C1 segment of cervical spinal cord (tissue), 14 donors: ENCODE measurements around the gene PKNOX2.

Source experiments
- DNase-seq, 14 donors: peaks; one replicate each; lab custom pipeline; 2025; lab: John Stamatoyannopoulos, UW

Gene PKNOX2

DNA sequence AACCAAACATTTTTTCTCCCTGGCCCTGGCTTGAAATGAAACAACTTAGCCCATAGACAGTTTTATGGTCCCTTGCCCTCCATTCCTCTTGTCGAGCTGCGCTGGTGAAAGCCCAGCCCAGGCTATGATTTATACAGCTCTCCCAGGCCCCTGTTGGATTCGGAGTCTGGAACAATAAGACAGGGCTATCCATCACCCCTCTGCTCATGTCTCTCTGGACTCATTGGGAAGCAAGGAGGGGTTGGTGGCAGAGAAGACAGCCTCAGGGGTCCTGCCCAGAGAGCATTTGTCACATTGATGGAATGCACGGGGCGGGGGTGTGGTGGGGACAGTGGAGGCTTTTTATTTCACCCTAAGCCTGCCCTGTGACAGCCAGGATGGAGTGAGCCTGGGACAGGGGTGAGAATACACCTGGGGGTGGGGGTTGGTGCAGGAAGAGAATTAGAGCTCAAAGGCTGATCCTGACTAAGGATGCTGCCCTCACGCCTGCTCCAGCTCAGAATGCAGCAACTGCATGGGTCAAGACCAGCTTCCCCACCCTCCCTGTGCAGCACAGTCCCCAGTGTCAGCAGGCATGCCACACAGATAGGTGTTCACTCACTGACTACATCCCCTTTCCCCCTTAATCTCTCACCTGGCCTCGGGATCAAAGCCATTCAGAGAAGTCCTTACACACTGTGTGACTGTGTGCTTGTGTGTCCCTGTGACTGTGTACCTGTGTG, 10.0 kb upstream of the PKNOX2 start:
- no peak for DNase-seq

DNA sequence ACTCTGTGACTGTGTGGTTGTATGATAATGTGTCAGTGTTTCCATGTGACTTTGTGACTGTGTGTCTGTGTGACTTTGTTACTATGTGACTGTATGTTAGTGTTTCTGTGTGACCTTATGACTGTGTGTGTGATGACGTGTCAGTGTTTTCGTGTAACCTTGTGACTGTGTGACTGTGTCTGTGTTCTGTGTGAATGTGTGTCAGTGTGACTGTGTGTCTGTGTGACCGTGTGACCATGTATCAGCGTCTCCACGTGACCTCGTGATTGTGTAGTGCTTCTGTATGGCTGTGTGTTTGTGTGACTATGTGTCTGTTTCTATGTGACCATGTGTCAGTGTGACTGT, 9.5 kb upstream of the PKNOX2 start:
- DNase-seq, result no peak

DNA sequence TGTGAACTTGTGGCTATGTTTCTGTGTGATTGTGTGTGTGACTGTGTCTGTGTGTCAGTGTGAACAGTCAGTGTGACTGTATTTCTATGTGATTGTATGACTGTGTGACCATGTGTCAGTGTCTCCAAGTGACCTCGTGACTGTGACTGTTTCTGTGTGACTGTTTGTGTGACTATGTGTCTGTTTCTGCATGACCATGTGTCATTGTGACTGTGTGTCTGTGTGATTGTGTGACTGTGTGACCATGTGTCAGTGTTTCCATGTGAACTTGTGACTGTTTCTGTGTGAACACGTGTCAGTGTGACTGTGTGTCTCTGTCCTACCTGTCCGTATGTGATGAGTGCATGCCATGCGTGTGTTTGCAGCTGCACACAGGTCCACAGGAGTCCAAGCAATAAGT, 8.8 kb upstream of the PKNOX2 start:
- DNase-seq, result no peak

DNA sequence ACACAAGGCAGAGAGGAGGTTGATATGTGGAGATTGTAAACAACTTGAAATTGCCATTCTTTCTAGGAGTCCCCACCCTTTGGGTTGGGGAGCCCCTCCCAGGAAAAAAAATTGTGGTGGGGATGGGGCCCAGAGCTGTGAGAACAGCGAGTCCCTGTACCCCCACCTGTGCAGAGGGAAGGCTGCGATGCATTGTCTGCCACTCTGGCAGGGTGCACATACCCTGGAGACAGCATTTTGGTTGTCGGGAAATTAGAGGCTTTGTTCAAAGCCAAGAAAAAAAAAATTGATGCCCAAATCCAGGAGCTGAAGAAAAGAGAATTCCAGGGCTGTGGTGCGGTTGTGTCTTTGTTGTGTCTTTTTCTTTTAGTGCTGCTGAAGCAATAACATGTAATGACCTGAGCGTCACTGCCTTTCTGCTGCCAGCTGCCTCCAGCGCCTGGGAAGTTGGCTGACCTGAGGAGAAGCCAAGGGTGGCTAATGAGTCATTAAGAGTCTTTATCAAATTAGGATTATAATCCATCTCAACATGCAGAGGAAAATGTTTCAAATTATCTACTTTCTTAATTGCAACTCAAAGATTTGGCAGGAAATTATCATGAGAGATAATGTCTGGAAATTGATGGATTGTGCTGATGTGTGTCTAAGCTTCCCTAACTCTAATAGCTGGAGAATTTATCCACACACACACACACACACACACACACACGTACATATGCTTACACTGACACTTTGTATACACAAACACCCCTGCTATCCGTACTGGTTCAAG, 8.0 kb upstream of the PKNOX2 start:
- peak in 1 of 14 donors; percentile 59 for DNase-seq

DNA sequence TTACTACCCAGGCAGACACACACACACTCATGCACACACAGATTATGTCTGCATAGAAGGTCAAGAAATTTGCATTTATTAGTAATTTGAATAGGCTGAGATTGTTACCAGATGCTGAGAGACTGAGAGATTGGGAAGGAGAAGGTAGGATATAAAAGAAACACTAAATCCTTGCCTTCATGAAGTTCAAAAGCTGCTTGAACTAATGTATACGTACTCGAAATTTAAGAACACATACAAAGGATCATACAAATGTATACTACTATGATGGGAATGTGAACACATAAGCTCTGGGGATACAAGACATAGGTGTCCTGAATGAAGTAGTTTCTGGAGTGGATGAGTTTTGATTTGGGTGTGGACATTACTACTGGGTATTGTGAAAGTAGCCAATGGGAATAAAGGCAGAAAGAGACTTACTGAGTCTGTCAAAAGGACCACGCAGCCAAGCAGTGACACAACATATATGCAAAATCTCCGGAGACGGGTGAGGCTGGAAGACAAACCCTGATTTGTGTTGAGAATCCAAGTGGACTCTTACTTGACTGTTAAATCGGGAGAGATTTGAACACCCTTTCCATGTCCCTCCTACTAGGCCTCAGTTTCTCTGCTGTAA, 7.3 kb upstream of the PKNOX2 start:
- DNase-seq, result no peak

DNA sequence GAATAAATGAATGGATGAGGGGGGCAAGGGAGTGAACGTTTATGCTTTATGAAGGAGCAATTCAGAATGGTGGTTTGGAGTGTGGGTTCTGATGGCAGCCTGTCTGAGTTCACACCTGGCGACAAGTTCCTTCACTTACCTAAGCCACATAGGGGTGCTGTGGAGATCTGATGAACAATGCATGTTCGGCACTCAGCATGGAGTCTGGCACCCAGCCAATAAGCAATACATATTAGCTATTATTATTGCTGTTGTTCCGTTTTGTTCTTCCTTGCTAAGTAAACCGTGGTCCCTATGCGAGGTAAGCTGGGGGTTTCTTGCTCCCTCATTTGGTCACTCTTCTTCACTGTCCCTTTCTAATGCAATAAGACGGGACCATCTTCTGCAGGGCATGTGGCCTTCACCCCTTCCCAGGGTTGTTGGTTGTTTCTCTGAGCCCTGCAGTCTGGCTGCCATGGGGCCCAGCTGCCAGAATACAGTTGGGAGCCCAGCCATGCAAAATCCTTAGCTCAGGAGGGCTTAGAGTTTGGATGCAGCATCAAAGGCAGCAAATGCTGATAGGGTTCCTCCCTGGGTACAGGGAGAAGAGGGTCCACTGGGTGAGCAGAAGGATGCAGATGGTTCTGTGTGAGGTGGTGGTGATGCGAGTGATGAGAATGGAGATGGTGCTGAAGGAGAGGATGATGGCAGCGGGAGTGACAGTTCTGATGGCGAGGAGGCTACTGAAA, 6.4 kb upstream of the PKNOX2 start:
- DNase-seq, result no peak

DNA sequence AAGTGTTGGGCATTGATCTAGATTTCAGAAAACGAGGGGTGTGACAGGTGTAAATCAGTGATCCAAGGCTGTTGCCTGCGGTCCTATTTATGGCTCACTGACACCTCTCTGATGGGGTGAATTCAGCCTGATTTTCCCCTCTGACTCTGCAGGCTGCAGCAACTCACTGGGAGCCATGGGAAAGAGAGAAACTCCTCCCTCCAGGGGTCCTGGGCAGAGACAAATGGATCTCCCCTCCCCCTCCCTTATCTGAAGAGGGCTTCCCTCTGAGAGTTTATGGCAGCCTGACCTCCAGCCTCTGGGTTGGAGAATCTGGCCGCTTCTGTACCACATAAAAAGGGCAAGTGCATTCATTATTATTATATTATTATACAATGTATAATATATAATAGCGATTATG, 1.8 kb upstream of the PKNOX2 start:
- DNase-seq, result no peak

DNA sequence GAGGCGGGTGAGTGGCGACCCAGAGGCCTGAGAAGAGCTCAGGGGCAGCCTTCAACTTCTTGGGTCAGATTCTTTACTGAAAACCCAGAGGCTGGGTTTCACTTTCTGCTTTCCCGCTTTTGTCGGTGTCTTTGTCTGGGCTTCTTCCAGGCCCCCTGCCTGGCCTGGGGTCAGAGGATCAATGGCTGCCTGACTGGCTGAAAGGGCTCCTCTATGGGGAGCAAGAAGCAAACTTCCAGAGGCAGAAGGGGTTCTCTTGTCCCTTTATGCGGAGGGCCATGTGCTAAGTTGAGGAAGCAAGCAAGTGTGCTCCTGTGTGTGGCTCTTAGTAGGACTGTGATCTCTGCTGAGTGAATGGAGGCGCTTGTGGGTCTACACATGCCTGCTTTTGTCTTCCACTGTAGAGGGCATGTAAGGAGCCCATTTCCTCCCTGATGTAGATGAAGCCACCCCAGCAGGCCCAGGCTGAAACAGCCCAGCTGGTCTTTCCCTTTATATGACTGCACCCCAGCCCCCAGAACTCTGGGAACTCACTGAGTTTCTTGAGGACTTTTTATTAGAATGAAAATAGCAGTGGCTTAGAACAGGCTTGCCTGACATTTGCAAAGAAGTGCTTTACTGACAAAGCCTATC, 1.0 kb upstream of the PKNOX2 start:
- DNase-seq, result no peak

DNA sequence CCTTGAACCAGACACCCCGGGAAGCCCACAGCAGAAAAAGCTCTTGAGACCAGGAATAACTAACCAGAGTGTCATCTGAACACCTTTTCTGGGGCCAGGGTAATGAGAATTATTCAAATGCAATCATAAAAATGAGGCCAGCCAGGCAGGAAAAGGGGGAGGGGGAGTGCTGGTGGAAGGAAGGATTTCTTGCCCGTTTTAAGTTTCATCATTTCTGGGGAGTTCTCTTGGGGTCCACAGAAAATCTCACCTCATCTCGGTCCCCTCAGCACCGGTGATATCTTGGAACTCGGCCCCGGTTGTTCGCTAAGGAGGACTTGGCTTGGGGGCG, 495 bp upstream of the PKNOX2 start:
- peak in 1 of 14 donors; percentile 35 for DNase-seq

DNA sequence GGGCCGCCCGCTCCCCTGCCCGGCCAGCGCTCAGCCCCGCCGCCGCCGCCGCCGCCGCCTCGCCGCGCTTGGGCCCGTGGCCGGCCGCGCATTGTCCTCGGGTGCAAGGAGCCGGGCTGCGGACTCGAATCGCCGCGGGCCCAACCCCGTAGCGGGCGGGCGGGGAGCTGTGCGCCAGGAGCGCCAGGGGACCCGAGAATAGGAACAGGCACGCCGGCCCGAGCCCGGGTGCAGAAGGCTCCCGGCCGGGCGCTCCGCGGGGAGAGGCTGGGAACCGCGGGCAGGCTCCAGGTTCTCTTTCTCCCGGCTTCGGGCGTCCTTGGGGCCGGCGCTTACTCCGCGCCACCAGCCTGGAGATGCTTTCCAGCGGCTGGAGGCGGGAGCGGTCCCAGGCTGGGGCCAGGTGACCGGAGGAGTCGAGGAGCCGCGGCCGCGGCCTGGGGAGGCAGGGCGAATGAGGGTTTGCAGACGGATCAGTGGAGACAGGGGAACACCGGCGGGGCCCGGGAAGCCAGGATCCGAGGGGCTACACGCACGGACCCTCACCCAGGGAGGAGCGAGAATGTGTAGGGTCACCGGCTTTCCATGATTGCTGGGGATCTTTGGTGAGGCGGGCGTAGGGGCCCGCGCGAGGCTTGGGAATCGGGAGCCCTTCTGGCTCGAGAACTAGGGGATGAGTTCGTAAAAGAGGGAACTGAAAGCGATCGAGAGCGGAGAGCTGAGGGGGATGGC, 726 bp downstream of the PKNOX2 start:
- peak in 7 of 14 donors; percentile 18 to 71 (median 58) for DNase-seq

DNA sequence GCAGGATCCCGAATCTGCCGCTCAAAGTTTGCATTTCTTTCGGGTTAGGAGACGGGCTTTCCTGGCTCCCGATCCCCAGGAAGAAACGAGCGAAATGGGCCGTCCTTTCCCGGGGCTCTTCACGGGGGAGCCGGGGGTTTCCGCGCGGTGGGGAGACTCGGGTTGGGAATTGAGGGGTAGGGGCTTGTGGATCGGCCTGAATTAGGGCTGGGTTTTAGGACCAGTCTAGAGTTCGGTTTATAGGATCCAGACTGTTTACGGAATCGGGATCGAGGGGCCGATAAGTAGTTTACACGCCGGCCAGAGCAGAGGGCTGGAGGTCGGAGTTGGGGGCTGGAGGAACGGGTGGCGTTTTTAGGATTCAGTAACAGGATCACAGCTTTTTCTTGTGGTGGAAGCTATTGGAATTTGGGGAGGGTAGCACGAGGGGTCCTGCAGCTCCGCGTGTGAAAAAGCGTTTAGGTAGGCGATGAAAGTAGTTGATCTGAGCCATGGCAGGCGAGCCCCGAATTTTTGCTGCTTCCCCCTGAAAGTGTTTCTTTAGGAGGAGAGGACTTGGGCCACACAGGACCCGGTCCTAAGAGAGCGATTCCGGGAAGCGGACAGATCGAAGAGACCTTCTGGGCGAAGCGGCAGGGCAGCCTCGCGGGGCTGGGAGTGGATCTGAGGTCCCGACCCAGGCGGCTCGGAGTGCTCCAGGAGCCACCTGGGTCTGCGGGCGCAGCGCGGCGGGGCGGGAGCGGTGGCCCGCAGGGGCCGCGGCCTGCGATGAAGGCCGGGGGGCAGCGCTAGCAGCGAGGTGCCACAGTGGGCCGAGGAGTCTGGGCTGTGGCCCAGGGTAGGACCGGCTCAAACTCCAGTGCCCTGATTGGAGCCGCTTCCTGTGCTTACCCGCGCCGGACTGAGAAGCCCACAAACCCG, 1.6 kb downstream of the PKNOX2 start:
- DNase-seq, result peak in 3 of 14 donors; percentile 26 to 40 (median 35)

DNA sequence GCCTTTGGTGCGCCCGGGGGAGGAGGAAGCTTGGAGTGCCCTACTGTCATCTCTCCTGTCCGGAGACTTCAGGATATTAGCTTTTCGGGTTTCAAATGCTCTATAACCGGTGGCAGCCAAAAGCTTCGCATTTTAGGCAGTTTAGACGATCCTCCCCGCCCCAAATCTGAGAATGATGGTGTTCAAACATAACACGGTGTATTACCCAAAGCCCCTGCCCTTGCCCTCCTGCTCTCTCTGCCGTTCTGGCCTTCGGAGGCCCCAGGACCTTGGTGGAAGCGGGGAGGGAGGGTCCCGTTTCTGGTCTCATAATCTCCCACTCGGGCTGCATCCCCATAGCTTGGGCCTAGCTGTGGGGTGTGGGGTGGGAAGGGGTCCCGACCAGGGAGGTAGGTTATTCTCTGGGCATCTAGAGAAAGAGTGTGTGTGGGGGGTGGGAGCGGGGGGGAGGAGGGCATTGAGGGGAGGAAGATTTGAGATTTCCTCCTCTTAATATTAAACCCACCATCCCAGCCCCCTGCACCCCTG, 2.3 kb downstream of the PKNOX2 start:
- no peak for DNase-seq

DNA sequence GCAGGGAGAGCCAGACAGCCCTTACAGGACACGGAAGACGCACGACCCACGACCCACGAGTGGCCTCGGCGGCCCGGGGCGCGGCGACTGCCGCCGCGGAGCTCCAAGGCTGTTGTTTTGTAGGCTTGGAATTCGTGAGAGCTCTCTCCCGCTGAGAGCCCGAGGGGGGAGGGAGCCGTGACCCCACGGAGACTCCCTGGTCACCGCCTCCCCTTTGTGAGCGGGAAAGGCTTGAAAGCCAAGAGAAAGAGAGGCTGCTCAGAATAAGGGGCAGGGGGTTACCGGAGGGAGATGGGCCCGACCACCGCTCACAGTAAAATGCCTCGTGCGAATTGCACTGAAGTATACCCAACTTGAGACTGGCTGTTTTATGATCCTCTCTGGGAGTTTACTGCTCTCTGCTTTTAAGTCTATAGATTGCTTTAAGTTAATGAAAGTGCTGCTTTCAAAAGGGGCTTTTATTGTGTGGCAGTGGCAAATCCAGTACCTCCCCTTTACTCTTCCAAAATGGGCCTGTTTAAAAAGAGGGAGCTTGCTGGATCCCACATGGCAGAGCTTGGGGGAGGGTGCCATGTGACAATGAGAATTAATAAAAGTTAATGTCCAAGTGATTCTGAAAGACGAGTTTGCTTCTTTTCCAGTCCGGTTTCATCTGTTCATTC, 2.9 kb downstream of the PKNOX2 start:
- DNase-seq, result peak in 1 of 14 donors; percentile 61

DNA sequence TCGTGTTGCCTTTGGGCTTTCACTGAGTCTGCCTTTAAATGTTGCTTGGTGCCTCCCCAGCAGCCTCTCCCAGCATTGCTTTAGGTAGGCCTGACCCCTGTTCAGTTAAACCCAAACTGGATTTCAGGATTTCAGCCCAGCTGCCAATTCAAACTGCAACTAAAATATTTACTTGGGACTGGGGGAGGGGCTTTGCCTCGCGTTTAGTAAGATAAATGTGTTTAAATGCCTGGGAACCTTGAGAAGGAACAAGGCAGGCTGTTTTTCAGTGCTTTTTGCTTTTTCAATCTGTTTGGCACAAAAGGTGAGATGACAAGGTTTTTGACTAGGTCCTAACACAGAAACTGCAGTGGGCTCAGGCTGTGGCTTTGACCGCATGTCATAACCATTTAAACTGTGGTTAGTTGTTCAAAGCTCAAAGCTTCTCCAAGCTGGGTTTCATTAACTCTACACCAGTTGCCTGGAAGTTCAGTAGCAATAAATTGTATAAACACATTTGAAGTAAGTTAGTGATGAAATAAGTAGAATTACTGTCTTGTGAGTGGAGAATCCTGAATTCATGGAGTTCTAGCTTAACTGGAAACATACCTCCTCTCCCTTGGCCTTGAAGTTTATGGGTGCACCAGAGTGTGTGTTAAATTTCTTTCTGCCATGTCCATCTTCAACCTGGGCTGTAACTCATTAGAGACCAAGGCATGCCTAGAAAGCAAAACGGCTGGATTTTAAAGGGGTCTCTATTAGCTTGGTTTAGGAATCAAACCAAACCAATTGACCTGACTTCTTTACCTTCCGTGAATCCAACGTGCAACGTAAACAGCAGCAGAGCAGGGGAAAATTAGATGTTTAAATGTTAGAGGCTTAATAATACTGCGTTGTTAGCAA, 3.6 kb downstream of the PKNOX2 start:
- no peak for DNase-seq

DNA sequence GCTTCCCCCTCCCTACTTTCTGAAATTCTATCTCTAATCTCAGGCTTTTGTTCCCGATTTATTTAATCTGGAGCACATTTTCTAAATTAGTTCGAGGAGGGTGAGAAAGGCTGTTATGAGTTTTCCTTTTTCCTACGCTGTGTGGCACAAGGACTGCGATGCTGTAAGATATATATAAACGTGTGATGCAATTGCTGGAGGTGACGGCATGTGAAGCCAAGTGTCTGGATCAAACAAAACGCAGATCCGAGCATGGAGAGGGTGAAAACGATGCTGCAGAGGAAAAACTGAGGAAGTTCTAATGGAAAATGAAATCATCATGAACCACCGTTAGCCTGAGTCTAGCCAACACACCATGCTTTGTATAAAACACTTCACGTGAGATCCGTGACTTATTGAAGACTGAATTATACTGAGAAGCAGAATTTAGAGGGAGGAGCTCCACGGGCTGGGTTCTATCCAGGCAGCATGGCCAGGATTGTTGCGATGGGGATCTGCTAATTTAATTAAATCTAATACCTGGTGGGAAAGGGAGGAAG, 4.4 kb downstream of the PKNOX2 start:
- DNase-seq, result no peak

DNA sequence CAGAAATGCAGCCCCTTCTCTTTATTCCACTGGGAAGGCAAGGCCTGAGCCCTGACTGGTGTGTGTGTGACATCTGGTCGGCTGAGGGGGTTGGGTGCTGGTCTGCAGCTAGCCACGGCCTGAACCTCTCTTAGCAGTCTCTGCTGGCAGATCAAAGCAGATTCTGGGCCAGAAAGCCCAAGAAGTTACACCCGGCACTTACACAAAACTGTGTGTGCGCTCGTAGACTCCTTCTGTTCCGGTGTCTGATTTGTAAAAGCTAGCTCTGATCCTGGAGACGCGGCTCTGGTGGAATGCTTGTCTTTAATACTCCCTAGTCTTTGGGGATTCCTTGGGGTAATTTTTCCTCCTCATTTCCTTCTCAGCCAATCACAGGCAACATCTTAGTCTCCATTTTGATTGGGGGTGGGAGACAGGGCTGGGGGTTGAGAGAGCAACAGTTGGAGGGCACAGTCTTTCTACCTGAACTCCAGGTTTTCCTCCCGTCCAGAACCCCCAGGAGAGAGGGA, 5.5 kb downstream of the PKNOX2 start:
- DNase-seq, result no peak

DNA sequence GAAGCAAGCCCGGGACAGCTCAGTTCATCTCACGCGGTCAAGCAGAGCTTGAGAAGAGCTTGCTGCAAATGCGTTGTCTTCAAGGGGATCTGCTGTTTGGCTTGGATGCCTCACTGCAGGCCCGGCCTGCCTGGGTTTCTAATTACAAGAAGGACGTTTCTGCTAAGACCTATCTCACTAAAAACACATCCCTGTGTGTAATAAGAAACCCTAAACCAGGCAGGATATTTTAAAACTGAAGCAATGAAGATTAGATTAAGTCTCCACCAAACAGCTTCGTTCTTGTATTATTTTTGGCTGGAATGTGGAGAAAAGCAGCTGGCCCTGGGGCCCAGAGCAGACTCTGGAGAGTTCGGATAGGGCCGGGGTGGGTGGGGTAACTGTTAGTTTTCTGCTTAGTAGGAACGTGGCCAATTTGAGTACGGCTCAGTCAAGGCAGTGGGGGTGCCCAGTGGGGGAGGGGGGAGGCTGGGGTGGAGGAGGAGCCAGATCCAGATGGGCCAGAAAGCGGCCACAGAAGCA, 6.0 kb downstream of the PKNOX2 start:
- no peak for DNase-seq
